Renal cortical epithelial cell (primary cell): ENCODE measurements around the gene EXOSC3. TPM values are rescaled to one million over a fixed set of nuclear protein-coding genes. Genes with fewer than 3 reads are reported as not detected.
"Not testable (repeated sequence)": the region's sequence is repeated elsewhere in the genome, so short reads cannot be mapped to it uniquely, and the experiment has no call there.

Source experiments
- DNase-seq: peaks from one replicate; pipeline ENCODE4 v3.0.0-alpha.2; 2011; ENCODE audit warnings: low read depth
- total RNA-seq: library from RNA; depleted of rRNA; stranded (reverse); fragments of >200 nt; gene quantifications from 2 replicates; pipeline ENCODE4 v1.2.3, GENCODE V29; 2014

EXOSC3 gene
- total RNA-seq: 30.9 and 46.6 TPM in 2 replicates

- peak; percentile 87 for DNase-seq
Observed at GRCh38 chr9:37784616-37785483, at the start of gene EXOSC3. EXOSC3 (minus strand) TSS chr9:37785064; CDS start chr9:37785044, 20 bp downstream.

- DNase-seq: no peak
Observed at GRCh38 chr9:37827483-37828165, 42.8 kb upstream of the EXOSC3 start.

- not testable (repeated sequence) for DNase-seq
Observed at GRCh38 chr9:37825174-37825573, 40.3 kb upstream of the EXOSC3 start.

GRCh38 chr9:37820142-37820541 lies 35.3 kb upstream of the EXOSC3 start:
- no peak for DNase-seq

- no peak for DNase-seq
Observed at GRCh38 chr9:37818849-37819248, 34.0 kb upstream of the EXOSC3 start.

- DNase-seq: no peak
Observed at GRCh38 chr9:37812773-37813379, 28.0 kb upstream of the EXOSC3 start.

- DNase-seq: no peak
Observed at GRCh38 chr9:37811906-37812476, 27.1 kb upstream of the EXOSC3 start.

GRCh38 chr9:37809676-37810075 lies 24.8 kb upstream of the EXOSC3 start:
- DNase-seq: not testable (repeated sequence)

GRCh38 chr9:37806271-37806670 lies 21.4 kb upstream of the EXOSC3 start:
- no peak for DNase-seq

GRCh38 chr9:37801959-37802711 lies 17.3 kb upstream of the EXOSC3 start:
- no peak for DNase-seq

GRCh38 chr9:37801287-37801850 lies 16.5 kb upstream of the EXOSC3 start:
- no peak for DNase-seq

GRCh38 chr9:37800631-37801286 lies 15.9 kb upstream of the EXOSC3 start, which contains the start of gene DCAF10:
DCAF10 (plus strand) TSS chr9:37800797; CDS start chr9:37800867, 70 bp downstream.
- DNase-seq: peak; percentile 36

- DNase-seq: no peak
Observed at GRCh38 chr9:37798677-37799076, 13.8 kb upstream of the EXOSC3 start.

GRCh38 chr9:37796232-37796631 lies 11.4 kb upstream of the EXOSC3 start:
- DNase-seq: no peak

- DNase-seq: no peak
Observed at GRCh38 chr9:37792122-37792521, 7.3 kb upstream of the EXOSC3 start.

- no peak for DNase-seq
Observed at GRCh38 chr9:37790096-37790495, 5.2 kb upstream of the EXOSC3 start.

- no peak for DNase-seq
Observed at GRCh38 chr9:37788332-37788731, 3.5 kb upstream of the EXOSC3 start.

GRCh38 chr9:37787059-37787458 lies 2.2 kb upstream of the EXOSC3 start:
- DNase-seq: no peak

GRCh38 chr9:37784291-37784615 lies 611 bp downstream of the EXOSC3 start:
- DNase-seq: no peak

GRCh38 chr9:37778534-37778933 lies 6.3 kb downstream of the EXOSC3 start:
- no peak for DNase-seq

GRCh38 chr9:37776328-37776727 lies 8.5 kb downstream of the EXOSC3 start:
- DNase-seq: no peak
